Measurements from ENCODE around the gene RHOXF2B.

GRCh38 chrX:120111611-120112010, 34.1 kb upstream of the RHOXF2B start:
- TF ChIP-seq CTCF (IDR thresholded peaks at IDR 0.05): no peak
- no peak for TF ChIP-seq POLR2AphosphoS5 (IDR thresholded peaks at IDR 0.05; ENCODE audit: insufficient read depth in 1 of 2, low read depth in 1 of 2)
